Measurements from ENCODE around the gene UQCC5.

UQCC5 gene

DNA sequence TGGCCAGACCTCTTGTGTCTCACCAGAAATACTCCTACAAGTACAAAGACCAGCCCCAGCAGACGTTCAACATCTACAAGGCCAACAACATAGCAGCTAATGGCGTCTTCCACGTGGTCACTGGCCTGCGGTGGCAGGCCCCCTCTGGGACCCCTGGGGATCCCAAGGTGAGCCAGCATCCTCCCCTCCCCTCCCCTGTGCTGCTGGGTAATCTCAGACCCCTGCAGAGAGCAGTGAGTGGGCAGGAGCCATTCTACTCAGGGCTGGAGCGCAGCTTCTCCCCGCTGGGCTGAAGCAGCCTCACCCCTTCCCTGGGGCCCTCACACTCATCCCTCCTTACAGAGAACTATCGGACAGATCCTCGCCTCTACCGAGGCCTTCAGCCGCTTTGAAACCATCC is 31.4 kb upstream of the UQCC5 start:
- DNase-seq, result no peak

- DNase-seq, result no peak
Measured at GRCh38 chr3:52506266-52506966, 30.0 kb upstream of the UQCC5 start.

GRCh38 chr3:52507359-52507758 is 29.0 kb upstream of the UQCC5 start:
- no peak for DNase-seq

DNA sequence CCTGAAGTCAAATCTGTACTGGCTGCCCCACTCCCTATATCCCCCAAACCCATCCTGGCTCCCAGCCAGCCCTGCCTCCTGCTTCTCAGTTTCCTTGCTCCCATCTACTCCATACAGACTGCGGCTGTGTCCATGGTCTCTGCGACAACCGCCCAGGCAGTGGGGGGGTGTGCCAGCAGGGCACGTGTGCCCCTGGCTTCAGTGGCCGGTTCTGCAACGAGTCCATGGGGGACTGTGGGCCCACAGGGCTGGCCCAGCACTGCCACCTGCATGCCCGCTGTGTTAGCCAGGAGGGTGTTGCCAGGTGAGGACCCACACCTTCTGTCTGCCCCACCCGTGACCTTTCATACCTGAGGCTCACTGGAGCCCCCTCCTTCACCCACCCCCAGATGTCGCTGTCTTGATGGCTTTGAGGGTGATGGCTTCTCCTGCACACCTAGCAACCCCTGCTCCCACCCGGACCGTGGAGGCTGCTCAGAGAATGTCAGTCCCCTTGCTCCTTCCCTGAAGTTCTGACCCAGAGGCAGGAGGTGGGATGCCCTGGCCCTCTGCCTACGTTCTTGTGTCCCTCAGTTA is 26.6 kb upstream of the UQCC5 start:
- no peak for DNase-seq

- no peak for DNase-seq
Measured at GRCh38 chr3:52511509-52511908, 24.9 kb upstream of the UQCC5 start.

DNA sequence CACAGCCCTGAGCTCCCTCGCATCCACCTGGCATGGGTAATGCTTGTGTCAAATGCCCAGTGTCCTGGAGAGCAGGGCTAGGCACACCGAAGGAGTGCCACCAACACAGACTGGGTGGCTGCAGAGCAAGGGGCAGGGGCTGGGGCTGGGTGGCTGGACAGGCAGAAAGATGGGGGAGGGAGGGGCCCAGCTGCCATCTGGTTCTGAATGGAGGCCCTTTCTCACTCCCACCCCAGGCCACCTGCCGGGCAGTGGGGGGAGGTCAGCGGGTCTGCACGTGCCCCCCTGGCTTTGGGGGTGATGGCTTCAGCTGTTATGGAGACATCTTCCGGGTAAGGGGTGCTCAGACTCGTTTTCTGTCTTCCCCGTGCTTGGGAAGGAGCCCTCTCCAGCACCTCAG is 24.3 kb upstream of the UQCC5 start:
- DNase-seq, result no peak

DNA sequence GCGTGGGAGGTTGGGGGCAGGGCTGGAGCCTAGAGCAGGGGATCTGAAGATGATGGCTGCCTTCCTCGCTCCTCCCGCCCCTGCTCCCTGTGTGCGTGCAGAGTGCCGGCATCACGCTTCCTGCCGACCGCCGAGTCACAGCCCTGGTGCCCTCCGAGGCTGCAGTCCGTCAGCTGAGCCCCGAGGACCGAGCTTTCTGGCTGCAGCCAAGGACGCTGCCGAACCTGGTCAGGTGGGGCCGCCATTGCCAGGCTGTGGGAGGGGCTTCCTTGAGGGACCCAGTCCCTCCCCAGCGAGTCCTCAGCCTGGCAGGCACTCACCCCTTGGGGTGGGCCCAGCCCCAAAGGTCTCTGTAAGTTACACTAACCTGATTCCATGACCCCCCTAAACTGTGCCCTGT is 23.7 kb upstream of the UQCC5 start:
- DNase-seq, result no peak

DNA sequence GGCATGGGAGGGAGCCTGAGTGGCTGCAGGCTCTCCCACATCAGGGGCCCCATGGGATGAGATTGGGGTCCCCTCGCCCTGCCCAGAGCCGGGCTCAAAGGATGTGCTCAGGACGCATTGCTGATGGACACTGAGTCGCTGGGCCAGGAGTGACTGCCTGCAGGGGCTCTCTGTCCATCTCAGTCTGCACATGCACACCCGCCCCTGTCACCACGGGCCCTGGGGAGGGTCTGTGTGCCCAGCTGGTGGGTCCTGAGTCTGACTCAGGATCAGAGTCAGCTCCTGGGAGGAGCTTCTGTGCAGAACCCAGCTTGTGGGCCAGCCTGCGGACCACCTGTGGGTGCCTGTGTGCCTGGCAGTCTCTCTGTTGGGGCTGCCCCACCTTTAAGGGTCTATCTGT is 23.1 kb upstream of the UQCC5 start:
- no peak for DNase-seq

- no peak for DNase-seq
Measured at GRCh38 chr3:52514576-52514975, 21.8 kb upstream of the UQCC5 start.

- DNase-seq, result no peak
Measured at GRCh38 chr3:52515192-52515591, 21.2 kb upstream of the UQCC5 start.

DNA sequence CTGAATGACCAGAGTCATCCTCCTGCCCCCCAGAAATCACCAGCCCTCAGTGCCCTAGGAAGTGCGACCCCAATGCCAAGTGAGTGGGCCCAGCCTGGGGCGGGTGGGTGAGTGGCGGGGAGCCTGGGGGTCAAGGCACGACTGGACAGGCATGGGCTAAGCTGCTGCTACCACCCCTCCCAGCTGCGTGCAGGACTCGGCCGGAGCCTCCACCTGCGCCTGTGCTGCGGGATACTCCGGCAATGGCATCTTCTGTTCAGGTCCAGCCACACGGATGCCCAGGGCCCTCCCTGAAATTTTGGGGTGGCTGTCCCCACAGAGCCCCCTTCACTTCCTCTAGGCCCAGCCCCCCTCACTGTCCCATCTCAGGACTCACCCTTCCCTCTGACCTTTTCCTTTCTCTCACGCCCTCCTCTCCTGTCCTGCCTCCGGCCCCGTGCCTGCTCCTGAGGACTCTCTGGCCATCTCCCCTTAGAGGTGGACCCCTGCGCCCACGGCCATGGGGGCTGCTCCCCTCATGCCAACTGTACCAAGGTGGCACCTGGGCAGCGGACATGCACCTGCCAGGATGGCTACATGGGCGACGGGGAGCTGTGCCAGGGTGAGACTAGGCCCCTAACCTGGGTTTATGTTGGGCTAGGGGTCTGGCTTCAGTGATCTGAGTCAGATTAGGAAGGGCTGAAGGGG is 19.8 kb upstream of the UQCC5 start:
- DNase-seq, result no peak

DNA sequence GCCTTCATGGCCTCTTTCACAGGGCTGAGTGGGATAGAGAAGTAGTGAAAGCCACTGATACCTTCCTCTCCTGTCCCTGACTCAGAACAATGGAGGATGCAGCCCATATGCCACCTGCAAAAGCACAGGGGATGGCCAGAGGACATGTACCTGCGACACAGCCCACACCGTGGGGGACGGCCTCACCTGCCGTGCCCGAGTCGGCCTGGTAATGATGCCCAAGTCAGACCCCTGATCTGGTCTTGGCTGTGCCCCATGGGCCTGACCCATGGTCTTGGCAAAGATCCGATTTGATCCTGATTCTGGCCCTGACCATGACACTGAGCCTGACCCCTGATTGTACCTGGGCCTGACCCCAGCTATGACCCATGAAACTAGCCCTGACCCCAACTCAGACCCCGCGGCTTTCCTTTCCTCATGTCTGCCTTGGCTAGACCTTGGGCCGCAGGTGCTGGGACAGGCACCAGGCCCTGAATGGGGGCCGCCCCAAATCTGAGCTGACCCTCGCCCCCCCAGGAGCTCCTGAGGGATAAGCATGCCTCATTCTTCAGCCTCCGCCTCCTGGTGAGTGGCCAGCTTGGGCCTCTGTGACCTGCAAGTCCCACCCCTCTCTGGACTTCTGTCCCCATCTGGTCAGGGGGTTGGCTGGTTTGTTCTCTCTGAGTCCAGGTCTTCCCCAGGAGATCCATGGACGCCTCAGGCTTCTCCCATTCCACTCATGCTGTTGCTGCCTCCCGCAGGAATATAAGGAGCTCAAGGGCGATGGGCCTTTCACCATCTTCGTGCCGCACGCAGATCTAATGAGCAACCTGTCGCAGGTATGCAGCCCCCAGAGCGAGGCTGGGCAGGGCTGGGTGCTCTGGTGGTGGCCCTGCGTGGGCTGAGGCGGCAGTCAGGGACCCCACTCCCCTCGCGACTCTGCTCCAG is 18.3 kb upstream of the UQCC5 start:
- DNase-seq, result no peak

DNA sequence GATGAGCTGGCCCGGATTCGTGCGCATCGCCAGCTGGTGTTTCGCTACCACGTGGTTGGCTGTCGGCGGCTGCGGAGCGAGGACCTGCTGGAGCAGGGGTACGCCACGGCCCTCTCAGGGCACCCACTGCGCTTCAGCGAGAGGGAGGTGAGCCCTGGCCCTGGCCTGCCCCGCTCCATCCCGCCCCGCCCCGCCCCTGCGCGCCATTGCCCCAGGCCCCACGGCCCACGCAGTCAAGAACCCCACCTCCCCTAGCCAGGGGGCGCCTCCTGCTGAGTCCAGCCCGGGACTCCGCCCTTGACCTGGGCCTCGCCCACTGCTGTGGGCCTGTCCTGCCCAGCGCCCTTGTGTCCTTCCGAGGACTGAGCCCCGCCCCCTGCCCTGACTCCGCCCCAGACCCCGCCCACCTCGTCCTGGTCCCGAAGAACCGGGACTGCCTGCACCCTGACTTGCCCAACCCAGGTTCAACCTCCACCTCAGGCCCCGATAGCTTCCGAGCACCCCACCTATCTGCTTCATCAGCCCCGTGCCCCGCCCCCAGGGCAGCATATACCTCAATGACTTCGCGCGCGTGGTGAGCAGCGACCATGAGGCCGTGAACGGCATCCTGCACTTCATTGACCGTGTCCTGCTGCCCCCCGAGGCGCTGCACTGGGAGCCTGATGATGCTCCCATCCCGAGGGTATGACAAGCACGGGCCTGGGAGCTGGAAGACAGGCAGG is 17.5 kb upstream of the UQCC5 start:
- peak; percentile 51 for DNase-seq

GRCh38 chr3:52519445-52520140 is 16.8 kb upstream of the UQCC5 start:
- no peak for DNase-seq

DNA sequence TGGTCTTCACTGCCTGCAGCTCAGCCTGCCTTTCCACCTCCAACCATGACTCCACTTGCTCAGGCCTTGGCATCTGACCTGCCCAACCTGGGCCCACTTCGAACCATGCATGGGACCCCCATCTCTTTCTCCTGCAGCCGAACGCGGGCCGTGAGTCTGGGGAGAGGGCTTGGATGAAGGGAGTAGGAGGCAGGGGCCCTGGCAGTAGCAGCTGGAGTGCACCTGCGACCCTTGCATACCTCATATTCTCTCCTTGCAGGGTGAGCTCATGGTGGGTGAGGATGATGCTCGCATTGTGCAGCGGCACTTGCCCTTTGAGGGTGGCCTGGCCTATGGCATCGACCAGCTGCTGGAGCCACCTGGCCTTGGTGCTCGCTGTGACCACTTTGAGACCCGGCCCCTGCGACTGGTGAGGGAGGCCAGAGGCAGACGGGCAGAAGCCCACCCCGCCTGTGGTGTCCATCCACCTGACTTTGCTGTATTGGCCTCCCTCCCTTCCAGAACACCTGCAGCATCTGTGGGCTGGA is 16.2 kb upstream of the UQCC5 start:
- DNase-seq, result no peak

GRCh38 chr3:52520716-52521487 is 15.5 kb upstream of the UQCC5 start:
- DNase-seq, result no peak

DNA sequence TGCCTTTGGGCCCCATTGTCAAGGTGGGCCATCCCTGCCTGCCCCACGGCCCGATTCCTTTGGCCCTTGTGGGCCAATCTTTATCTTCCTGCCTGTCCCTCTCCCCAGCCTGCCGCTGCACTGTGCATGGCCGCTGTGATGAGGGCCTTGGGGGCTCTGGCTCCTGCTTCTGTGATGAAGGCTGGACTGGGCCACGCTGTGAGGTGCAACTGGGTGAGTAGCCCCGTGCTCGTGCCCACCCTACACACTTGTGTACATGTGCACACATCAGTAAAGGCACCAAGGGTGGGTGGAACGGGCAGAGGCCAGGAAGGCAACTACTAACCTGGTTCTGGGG is 14.9 kb upstream of the UQCC5 start:
- DNase-seq, result no peak

DNA sequence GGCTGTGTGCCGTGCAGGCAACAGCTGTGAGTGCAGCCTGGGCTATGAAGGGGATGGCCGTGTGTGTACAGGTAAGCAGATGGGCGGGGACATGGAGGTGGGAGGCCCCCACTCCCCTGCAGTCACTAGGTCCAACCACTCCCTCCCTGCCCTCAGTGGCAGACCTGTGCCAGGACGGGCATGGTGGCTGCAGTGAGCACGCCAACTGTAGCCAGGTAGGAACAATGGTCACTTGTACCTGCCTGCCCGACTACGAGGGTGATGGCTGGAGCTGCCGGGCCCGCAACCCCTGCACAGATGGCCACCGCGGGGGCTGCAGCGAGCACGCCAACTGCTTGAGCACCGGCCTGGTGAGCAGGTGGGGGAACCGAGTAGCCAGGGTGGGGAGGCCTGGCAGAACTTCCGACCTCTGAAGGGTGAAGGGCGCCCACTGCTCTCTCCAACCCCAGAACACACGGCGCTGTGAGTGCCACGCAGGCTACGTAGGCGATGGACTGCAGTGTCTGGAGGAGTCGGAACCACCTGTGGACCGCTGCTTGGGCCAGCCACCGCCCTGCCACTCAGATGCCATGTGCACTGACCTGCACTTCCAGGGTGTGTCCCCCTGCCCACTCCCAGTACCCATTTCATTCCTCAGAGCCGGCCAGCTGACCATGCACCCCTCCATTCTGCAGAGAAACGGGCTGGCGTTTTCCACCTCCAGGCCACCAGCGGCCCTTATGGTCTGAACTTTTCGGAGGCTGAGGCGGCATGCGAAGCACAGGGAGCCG is 14.3 kb upstream of the UQCC5 start:
- DNase-seq, result no peak

DNA sequence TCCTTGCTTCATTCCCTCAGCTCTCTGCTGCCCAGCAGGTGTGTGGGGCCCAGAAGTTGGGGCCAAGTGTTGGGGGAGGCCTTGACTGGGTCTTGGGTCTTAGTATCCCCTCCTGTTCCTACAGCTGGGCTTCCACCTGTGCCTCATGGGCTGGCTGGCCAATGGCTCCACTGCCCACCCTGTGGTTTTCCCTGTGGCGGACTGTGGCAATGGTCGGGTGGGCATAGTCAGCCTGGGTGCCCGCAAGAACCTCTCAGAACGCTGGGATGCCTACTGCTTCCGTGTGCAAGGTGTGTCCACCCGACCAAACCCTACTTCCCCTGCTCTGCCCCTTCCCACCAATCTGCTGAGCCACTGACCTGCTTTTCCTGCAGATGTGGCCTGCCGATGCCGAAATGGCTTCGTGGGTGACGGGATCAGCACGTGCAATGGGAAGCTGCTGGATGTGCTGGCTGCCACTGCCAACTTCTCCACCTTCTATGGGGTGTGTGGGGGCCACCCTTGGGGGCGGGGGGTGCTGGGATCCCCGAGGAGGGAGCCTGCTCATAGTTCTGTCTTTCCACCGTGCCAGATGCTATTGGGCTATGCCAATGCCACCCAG is 13.7 kb upstream of the UQCC5 start:
- DNase-seq, result no peak

Data from eye (tissue), 1 donor.